ENCODE measurements around the gene CELF5. TPM values are rescaled to one million over a fixed set of nuclear protein-coding genes. Genes with fewer than 3 reads are reported as not detected.
"Not testable (repeated sequence)": the region's sequence is repeated elsewhere in the genome, so short reads cannot be mapped to it uniquely, and the experiment has no call there.

The CELF5 gene
- total RNA-seq, 1 donor from 2014 or later, result not detected

DNA sequence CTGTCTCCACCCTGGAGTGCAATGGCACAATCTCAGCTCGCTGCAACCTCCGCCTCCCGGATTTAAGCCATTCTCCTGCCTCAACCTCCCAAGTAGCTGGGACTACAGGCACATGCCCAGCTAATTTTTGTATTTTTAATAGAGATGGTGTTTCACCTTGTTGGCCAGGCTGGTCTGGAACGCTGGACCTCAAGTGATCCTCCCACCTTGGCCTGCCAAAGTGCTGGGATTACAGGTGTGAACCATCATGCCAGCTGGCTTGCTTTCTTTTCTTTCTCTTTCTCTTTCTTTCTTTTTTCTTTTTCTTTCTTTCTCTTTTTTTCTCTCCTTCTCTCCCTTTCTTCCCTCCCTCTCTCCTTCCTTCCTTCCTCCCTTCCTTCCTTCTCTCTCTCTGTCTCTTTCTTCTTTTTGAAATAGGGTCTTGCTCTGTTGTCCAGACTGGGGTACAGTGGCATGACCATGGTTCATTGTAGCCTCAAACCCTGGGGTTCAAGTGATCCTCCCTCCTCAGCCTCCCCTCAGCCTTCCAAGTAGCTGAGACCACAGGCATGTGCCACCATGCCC is 108.6 kb downstream of the CELF5 start:
- no peaks in the 10 kb centered on the region for H3K27me3 ChIP-seq (ENCODE audit: low read depth)
- H3K36me3 ChIP-seq, result no peaks in the 10 kb centered on the region
- peaks cover 35% of the 10 kb centered on the region for H3K4me1 ChIP-seq
- ATAC-seq (no peak), DNase-seq (no peak)
- H3K4me3 ChIP-seq, result no peak overlapping the region
- TF ChIP-seq CTCF (IDR thresholded peaks at IDR 0.05), result no peak
- no peaks in the 10 kb centered on the region for H3K9me3 ChIP-seq
- intact Hi-C loops (cut with DNase I), result no loop called here
- H3K27ac ChIP-seq, result no peak overlapping the region

GRCh38 chr19:3333662-3334061 is 109.2 kb downstream of the CELF5 start:
- Histone ChIP-seq H3K27ac (no peak overlapping the region), H3K36me3 (no peaks in the 10 kb centered on the region), H3K27me3 (ENCODE audit: low read depth) (no peaks in the 10 kb centered on the region), H3K4me3 (no peak overlapping the region), H3K9me3 (no peaks in the 10 kb centered on the region), H3K4me1 (peaks cover 41% of the 10 kb centered on the region)
- DNase-seq (no peak), ATAC-seq (no peak)
- no peak for TF ChIP-seq CTCF (IDR thresholded peaks at IDR 0.05)
- intact Hi-C loops (cut with DNase I), result no loop called here

- peaks cover 45% of the 10 kb centered on the region for H3K4me1 ChIP-seq
- not testable (repeated sequence) for H3K4me3 ChIP-seq
These were observed 110.4 kb downstream of the CELF5 start for GRCh38 chr19:3334749-3335430.

GRCh38 chr19:3335431-3336350 is 111.2 kb downstream of the CELF5 start:
- no peak for TF ChIP-seq CTCF (IDR thresholded peaks at IDR 0.05)
- H3K27me3 ChIP-seq (ENCODE audit: low read depth), result no peaks in the 10 kb centered on the region
- ATAC-seq, result peak in 1 of 2 donors; percentile 1
- H3K4me3 ChIP-seq, result no peak overlapping the region
- no peak for DNase-seq
- no peaks in the 10 kb centered on the region for H3K36me3 ChIP-seq
- intact Hi-C loops (cut with DNase I), result no loop called here
- H3K4me1 ChIP-seq, result peaks cover 45% of the 10 kb centered on the region
- peak overlapping the region; percentile 91 for H3K27ac ChIP-seq
- no peaks in the 10 kb centered on the region for H3K9me3 ChIP-seq

More at GRCh38 chr19:3334749-3335430, 110.4 kb downstream of the CELF5 start:
- DNase-seq; H3K27me3 ChIP-seq (ENCODE audit: low read depth); intact Hi-C loops (cut with DNase I); H3K36me3 ChIP-seq; ATAC-seq; H3K9me3 ChIP-seq: not testable (repeated sequence)
- peak overlapping the region; percentile 91 for H3K27ac ChIP-seq

- intact Hi-C loops (cut with DNase I), result no loop called here
- TF ChIP-seq CTCF (IDR thresholded peaks at IDR 0.05), result no peak
- DNase-seq, result no peak
- no peak for ATAC-seq
- Histone ChIP-seq H3K4me3 (no peak overlapping the region), H3K9me3 (no peaks in the 10 kb centered on the region), H3K4me1 (peaks cover 45% of the 10 kb centered on the region), H3K27me3 (ENCODE audit: low read depth) (no peaks in the 10 kb centered on the region), H3K36me3 (no peaks in the 10 kb centered on the region), H3K27ac (peak overlapping the region; percentile 91)
These were observed 111.9 kb downstream of the CELF5 start for GRCh38 chr19:3336351-3336679.
